VCaP (cell line): ENCODE data around the gene PCLO.
"Not testable (repeated sequence)": the region's sequence is repeated elsewhere in the genome, so short reads cannot be mapped to it uniquely, and the experiment has no call there.

ENCODE experiments used
- H3K27ac ChIP-seq: fragments of 450-650 bp; 2 replicates; pipeline ENCODE4 v1.5.1; 2017
- CTCF ChIP-seq: fragments of 450-650 bp; conservative IDR thresholded peaks from 2 replicates; pipeline ENCODE4 v1.5.1; 2017; ENCODE audit warnings: mild to moderate bottlenecking, moderate library complexity

PCLO gene

GRCh38 chr7:82925331-82925730 lies 237.4 kb downstream of the PCLO start:
- H3K27ac ChIP-seq, result no peak overlapping the region

DNA sequence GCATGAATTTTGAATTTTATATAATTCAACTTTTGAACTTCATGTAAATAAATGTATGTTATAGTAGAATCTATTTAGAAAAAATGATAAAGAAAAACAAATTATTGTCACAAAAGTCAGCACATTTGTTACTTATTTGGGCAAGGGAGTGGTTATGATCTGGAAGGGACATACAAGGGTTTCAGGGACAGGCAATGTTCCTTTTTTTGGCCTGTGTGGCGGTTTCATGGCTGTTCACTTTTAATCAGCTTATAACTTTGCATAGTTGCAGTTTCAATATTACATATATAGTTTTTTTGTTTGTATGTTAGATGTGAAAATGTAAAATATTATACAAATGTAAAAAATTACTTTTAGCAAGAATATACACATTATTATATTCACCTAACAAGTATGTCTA lies 256.2 kb downstream of the PCLO start:
- TF ChIP-seq CTCF, result no peak
- H3K27ac ChIP-seq, result no peak overlapping the region

More at GRCh38 chr7:82925331-82925730, 237.4 kb downstream of the PCLO start:
- no peak for TF ChIP-seq CTCF

- TF ChIP-seq CTCF, result no peak
- H3K27ac ChIP-seq, result no peak overlapping the region
Measured at GRCh38 chr7:82904871-82905270, 257.8 kb downstream of the PCLO start.

- not testable (repeated sequence) for H3K27ac ChIP-seq
Measured at GRCh38 chr7:82901098-82901497, 261.6 kb downstream of the PCLO start.

- TF ChIP-seq CTCF, result no peak
- H3K27ac ChIP-seq, result no peak overlapping the region
Measured at GRCh38 chr7:82897500-82897899, 265.2 kb downstream of the PCLO start.

DNA sequence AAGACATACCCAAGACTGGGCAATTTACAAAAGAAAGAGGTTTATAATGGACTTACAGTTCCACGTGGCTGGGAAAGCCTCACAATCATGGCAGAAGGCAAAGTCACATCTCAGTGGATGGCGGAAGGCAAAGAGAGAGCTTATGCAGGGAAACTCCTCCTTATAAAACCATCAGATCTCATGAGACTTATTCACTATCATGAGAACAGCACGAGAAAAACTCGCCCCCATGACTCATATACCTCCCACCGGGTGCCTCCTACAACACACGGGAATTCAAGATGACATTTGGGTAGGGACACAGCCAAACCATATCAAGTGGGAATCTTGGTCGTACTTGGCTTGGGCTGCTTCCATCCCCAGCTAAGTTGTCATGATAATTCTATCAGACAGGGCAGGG lies 268.3 kb downstream of the PCLO start:
- not testable (repeated sequence) for H3K27ac ChIP-seq

GRCh38 chr7:82886324-82886723 lies 276.4 kb downstream of the PCLO start:
- TF ChIP-seq CTCF, result no peak
- no peak overlapping the region for H3K27ac ChIP-seq

DNA sequence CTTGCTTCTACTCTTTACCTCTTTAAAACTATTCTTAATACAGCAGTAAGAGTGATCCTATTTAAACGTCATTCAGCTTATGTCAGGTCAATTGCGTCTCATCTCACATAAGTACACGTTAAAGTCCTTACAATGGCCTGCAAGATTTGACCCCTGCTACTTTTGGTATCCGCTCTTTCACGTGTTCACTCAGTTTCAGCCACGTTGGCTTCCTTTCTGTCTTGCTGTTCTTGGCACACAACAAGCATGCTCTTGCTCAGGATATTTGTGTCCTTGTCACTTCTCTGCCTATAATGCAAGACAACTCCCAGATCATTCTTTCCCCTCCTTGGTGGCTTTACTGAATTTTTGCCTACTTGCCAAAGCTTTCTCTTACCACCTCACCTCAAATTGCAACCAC lies 296.8 kb downstream of the PCLO start:
- H3K27ac ChIP-seq, result no peak overlapping the region
- TF ChIP-seq CTCF, result no peak

DNA sequence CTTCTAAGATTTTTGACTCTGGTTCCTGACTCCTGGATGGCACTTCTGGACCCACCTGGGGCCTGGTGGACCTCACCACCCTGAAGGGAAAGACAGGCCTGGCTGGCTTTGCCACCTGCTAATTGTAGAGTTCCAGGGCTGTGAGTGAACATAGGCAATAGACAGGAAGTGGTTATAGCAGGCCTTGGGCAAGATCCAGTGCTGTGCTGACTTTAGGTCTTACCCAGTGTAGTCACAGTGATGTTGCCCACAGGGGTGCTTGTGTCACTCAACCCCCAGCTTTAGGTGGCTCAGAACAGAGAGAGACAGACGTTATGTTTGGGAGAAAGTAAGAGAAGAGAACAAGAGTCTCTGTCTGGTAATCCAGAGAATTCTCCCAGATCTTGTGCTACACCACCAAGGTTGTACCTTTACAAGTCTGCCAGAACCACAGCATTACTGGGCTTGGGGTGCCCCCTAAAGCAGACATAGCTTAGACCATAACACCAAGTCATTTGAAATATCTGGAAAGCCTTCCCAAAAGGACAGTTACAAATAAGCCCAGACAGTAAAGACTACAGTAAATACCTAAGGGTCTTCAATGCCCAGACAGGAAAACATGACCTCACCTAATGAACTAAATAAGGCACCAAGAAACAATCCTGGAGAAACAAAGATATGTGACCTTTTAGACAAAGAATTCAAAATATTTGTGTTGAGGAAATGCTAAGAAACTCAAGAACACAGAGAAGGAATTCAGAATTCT lies 303.4 kb downstream of the PCLO start:
- H3K27ac ChIP-seq, result no peak overlapping the region
- TF ChIP-seq CTCF, result no peak
